NCI-H187 treated with DMSO at 0.1 percent for 48 hours (cell line): Measurements from ENCODE around the gene PCCB.
A peak's percentile ranks its signal among the peaks of the same experiment; 100 is the strongest.
"Not testable (repeated sequence)": the region's sequence is repeated elsewhere in the genome, so short reads cannot be mapped to it uniquely, and the experiment has no call there.

Experiments used
- DNase-seq: peaks from one replicate; lab custom pipeline; 2025; lab: John Stamatoyannopoulos, UW

The PCCB gene

GRCh38 chr3:136250059-136250902, at the start of gene PCCB:
TSS of gene PCCB (plus strand) at chr3:136250340. CDS start at chr3:136250376, 36 bp downstream.
- DNase-seq: peak; percentile 75

- no peak for DNase-seq
Observed at GRCh38 chr3:136207489-136208115, 42.5 kb upstream of the PCCB start.

GRCh38 chr3:136209921-136210320, 40.2 kb upstream of the PCCB start:
- DNase-seq: no peak

- DNase-seq: no peak
Observed at GRCh38 chr3:136211547-136211946, 38.6 kb upstream of the PCCB start.

- DNase-seq: not testable (repeated sequence)
Observed at GRCh38 chr3:136222746-136223145, 27.4 kb upstream of the PCCB start.

DNA sequence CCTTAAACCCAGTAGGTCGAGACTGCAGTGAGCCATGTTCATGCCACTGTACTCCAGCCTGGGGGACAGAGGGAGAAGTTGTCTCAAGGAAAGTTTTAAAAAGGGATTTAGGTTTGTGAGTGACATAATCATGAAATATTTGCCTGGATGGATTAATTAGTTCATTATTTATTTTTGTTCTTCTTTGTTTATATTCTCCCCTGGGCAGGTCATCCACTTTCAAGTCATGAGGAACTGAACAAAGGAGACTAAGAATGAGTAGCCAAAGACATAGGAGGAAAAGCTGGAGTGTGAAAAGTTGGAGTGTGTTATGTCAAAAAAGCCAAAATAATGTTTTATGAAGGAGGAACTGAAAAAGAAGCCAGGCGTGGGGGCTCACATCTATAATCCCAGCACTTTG, 17.7 kb upstream of the PCCB start:
- DNase-seq: no peak

GRCh38 chr3:136235545-136235944, 14.6 kb upstream of the PCCB start:
- no peak for DNase-seq

- DNase-seq: no peak
Observed at GRCh38 chr3:136236109-136236508, 14.0 kb upstream of the PCCB start.

GRCh38 chr3:136237103-136237502, 13.0 kb upstream of the PCCB start:
- DNase-seq: no peak

DNA sequence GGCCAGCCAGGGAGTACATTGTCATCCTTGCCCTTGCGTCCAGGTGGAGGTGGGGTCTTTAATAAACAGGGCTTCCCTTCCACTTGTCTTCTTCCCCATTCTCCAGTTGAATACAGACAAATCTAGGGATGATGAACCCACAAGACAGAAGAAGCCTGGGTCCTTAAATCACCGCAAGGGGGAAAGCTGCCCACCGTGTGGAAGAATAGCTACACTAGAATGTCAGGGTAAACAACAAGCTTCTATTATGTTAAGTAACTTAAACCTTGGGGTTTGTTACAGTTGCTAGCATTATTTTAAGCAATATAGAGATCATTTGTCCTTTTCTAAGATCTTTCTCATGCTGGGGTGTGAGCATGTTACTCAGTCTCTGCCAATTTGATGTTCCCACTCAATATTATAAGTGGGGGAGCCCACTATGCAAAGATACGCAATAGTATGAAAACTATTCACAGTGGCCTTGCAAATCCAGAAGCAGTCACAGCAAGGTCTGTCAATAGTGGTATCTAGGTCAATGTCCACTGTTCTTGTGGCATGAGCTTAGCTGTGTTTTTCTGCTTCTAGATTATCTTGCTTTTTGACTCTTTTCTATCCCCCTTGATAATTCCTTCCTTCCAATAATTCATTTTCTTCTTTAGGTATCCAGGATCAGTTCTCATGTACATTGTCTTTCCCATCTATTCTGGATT, 12.0 kb upstream of the PCCB start:
- DNase-seq: no peak

GRCh38 chr3:136239094-136239493, 11.0 kb upstream of the PCCB start:
- no peak for DNase-seq

DNA sequence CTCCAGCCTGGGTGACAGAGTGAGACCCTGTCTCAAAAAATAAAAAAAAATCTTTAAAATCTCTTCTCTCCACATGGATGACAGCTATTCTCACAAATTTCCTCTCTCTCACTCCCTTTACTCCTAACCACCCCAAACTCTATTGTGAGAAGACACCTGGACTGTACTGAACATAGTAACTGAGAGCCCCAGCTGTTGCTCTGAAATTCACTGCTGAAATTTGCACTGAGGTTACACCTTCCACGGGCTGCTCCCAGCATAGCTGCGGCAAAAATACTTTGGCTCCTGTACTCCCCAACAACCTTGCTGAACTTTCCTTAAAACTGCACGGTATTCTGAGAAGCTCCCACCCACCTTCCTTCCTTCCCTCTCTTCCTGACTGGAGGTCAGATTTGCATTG, 4.4 kb upstream of the PCCB start:
- no peak for DNase-seq

- DNase-seq: no peak
Observed at GRCh38 chr3:136247436-136247835, 2.7 kb upstream of the PCCB start.

- DNase-seq: no peak
Observed at GRCh38 chr3:136247855-136248590, 2.1 kb upstream of the PCCB start.

DNA sequence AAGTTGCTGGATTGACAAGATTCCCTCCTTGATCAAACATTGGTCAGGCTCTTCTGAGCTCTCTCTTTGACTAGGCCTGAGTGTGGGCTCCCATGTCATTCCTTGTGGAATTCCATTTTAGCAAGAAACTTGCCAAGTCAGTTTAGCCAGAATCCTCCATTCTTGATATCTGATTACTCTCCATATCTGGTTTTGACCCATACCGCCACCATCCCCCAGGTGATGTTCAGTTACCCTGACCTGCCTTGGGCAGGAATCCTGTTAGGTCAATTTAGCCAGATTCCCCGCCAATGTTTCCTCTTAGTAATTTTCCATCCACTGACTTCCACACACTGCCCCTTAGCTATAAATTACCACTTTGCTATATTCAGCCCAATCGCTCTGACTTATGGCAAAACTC, 1.0 kb upstream of the PCCB start:
- DNase-seq: no peak

DNA sequence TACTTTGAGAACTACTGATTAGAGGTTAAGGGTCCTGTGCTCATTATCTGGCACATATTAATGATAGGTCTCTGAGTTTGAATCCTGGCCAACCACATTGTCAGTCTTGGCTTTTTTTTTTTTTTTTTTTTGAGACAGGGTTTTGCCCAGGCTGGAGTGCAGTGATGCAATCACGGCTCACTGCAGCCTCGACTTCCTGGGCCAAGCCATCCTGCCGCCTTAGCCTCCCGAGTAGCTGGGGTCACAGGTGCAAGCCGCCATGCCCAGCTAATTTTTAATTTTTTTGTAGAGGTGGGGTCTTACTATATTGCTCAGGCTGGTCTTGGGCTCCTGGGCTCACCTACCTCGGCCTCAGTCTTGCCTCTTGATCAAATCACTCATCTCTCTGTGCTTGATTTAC, 547 bp upstream of the PCCB start:
- no peak for DNase-seq

DNA sequence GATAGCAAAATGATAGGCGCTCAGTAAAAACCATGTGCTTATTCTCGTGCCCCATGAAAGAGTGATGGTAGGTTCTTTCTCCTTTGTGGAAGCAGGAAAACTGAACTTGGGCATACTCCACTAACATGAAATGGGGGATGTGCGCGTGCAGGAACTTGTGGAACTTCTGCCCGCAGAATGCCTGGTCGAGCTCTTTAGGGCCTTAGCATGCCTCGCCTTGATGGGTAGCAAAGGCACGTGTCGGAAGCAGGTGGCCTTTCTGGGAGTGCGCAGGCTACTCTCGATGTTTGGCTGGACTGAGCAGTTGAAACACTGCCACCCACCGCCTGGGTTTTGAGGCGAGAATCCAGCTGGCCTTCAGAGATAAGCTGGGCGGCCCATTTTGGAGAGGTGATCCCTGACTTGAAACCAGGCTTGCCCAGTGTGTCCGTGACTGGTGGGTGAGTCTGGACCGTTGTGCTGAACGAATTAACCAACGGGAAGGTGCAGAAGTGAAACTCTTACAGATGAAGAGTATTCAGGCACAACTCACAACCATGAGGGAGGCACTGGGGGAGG, 842 bp downstream of the PCCB start:
- DNase-seq: no peak

GRCh38 chr3:136251511-136251910, 1.4 kb downstream of the PCCB start:
- no peak for DNase-seq

DNA sequence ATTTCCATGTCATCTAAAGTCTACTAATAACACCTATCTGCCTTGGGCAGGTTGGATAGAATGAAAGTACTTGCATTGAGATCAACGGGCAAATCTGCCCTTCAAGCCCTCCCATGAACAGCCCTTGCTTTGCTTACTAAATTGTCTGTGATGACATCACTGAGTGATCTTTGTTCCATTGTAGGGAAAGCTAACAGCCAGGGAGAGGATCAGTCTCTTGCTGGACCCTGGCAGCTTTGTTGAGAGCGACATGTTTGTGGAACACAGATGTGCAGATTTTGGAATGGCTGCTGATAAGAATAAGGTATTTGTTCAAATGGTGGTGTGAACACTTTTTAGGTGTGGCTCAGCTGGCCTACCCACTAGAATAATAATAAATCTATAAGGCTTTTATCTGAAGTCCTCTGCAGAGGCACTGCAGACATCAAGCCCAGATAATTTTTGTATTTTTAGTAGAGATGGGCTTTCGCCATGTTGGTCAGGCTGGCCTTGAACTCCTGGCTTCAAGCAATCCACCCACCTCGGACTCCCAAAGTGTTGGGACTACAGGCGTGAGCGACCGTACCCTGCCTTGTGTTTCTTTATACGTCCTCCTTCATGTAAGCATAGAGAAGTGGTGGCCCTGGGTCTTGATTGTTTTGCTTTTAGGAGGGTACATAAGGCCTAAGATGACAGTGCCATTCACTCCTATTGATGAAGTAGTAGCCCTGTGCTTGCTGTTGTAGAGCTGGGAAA, 5.7 kb downstream of the PCCB start:
- no peak for DNase-seq

GRCh38 chr3:136258199-136258598, 8.1 kb downstream of the PCCB start:
- DNase-seq: no peak

DNA sequence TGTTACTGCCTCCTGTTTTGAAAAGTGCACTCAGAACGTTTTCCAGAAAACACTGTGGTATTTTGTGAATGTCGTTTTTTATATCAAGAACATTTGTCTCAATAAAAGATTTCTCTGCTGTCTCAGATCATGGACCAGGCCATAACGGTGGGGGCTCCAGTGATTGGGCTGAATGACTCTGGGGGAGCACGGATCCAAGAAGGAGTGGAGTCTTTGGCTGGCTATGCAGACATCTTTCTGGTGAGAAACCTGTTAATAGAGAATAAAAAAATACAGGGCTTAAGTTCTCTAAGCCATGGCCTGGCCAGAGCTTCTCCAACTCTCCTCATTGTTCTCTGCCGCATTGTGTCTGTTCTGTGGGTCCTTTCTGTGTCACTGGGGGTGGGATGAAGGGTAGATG, 11.7 kb downstream of the PCCB start:
- no peak for DNase-seq
